ENCODE measurements around the gene PRKCE.

The PRKCE gene

GRCh38 chr2:45814951-45815621 lies 163.6 kb downstream of the PRKCE start:
- DNase-seq, result no peak

DNA sequence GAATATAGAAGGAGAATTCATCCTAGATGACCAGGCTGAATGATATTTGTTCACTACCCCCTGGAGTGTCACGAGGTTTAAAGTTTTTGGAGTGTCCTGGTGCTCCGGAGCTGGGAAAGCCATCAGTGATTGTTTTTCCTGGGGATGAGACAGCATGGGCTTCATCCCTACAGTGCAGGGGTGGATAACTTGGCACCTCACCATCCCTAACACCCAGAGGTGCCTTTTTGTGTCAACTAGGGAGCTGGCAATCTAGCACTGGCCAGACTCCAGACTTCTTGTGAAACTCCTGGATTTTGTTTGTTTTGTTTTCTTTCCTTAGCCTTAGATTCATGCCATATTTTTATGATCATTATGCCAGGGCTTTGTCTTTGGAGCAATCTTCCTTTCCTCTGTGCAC lies 164.8 kb downstream of the PRKCE start:
- DNase-seq, result no peak

- no peak for DNase-seq
These were observed 167.1 kb downstream of the PRKCE start for GRCh38 chr2:45818591-45818990.

- no peak for DNase-seq
These were observed 168.6 kb downstream of the PRKCE start for GRCh38 chr2:45820048-45820447.

- no peak for DNase-seq
These were observed 170.2 kb downstream of the PRKCE start for GRCh38 chr2:45821558-45822271.

DNA sequence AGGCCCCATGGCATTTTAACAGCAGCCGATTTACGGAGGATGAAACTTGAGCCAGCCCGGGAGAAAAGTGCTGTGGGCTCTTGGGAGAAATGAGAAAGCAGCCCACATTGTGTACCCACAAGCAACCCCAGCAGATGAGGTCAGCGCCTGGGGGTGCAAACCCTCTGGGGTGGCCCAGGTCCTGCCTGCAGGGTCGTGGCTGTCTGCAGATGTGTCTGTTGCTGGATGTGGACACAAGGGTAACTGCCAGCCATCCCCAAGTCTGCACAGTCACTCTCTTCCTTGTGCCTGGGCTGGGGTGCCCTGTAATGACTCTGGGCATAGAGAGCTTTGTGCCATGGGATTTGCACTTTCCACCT lies 170.8 kb downstream of the PRKCE start:
- DNase-seq, result no peak

GRCh38 chr2:45823723-45824206 lies 172.3 kb downstream of the PRKCE start:
- DNase-seq, result no peak

GRCh38 chr2:45825001-45825651 lies 173.7 kb downstream of the PRKCE start:
- DNase-seq, result no peak

DNA sequence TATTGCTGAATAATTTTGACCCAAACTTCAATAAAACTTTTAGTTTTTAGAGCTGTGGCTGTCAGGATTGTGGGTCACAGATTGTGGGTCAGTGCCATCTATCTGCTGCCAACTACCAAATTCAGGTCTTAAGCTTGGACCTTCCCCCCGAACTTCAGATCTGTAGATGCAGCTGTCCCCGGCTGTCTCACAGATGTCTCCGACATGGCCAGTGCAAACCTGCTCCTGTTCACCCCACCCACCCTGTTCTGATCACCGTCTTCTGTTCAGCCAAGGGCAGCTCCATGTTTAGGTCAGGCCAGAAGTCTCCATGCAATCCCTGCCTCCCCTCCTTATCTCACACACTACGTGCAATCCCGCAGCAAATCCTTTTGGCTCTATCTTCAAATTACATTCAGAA lies 175.0 kb downstream of the PRKCE start:
- no peak for DNase-seq

- DNase-seq, result no peak
These were observed 175.6 kb downstream of the PRKCE start for GRCh38 chr2:45826884-45827635.

GRCh38 chr2:45830322-45830721 lies 178.8 kb downstream of the PRKCE start:
- no peak for DNase-seq

- no peak for DNase-seq
These were observed 182.0 kb downstream of the PRKCE start for GRCh38 chr2:45833301-45833967.

- no peak for DNase-seq
These were observed 182.5 kb downstream of the PRKCE start for GRCh38 chr2:45833968-45834344.

GRCh38 chr2:45834372-45834771 lies 182.9 kb downstream of the PRKCE start:
- DNase-seq, result no peak

DNA sequence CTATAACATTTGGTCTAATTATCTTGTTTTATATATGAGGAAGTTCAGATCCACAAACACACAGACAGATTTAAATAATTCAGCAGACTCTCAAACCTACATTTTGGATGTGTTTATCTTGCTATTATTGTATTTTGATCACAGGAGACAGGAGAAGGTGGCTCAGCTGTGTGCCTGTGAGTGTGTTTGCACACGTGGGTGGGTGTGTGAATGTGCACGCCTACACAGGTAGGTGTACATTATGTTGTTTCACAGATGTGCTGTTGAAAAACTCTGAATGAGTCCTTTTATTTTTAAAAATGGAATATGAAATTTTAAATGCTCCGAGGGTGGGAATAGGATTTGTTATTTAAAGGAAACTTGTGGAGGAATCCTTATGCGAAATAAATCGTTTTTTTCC lies 183.4 kb downstream of the PRKCE start:
- DNase-seq, result no peak

- no peak for DNase-seq
These were observed 184.8 kb downstream of the PRKCE start for GRCh38 chr2:45836316-45836715.

DNA sequence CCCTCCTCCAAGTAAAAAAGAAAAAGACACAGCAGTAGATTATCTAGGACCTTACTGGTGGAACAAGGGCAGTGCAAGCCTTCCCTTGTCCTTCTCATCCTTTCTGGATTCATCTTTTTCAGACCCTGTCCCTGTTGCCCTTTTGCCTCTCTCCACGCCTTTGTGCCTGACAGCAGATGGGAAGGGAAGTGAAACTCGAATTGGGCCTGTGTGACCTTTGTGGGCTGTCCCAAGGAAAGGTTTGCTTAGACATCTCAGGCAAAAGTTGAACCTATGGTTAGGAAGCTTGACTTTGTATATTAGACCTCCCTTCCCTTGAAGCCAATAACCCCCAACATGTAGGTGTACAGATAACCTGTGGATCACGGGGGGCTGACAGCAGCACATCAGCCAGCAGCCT lies 185.3 kb downstream of the PRKCE start:
- DNase-seq, result no peak

GRCh38 chr2:45837812-45838341 lies 186.4 kb downstream of the PRKCE start:
- DNase-seq, result no peak

DNA sequence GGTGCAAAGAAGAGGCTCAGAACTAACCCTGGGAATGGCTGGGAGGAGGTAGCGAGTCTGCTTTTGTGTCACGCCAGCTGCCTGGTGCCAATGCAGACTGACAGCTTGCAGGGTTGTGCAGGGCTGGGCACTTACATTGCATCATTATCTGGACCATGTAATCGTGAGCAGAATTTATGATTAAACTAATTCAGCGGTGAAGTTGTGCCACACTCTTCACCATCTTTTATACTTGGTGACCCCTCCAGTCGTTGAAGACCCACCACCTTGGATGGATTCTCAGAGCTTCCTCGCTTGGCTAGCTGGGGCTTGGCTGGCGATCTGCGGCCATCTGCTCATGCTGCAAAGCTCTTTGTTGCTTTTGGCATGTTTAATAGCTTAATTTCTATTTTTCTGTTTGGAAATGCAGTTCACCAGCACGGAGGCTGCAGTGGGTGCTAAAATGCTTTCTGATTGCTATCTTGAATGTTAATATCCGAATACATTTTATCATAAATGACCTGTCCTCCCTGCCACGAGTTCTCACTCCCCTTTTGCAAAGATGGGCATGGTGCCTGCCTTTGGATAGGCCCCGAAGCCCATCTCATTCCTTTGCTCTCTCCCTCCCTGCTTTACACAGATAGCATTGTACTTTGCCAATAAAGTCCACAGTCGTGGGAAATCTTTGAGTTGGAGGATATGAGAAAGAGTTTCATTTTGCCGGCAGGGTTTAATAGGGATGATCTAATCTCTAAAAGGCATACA lies 188.2 kb downstream of the PRKCE start:
- DNase-seq, result no peak

GRCh38 chr2:45840481-45840880 lies 189.0 kb downstream of the PRKCE start:
- DNase-seq, result no peak

GRCh38 chr2:45841752-45842407 lies 190.4 kb downstream of the PRKCE start:
- DNase-seq, result no peak
